ENCODE results near the gene SUFU. TPM values are rescaled to one million over a fixed set of nuclear protein-coding genes. Genes with fewer than 3 reads are reported as not detected.

SUFU gene
- total and polyA plus RNA-seq, 2 of the 13 experiments (the other 11 are each of a cell fraction or from before 2014, with no cell fraction given) = 2.9 to 5.5 TPM

DNA sequence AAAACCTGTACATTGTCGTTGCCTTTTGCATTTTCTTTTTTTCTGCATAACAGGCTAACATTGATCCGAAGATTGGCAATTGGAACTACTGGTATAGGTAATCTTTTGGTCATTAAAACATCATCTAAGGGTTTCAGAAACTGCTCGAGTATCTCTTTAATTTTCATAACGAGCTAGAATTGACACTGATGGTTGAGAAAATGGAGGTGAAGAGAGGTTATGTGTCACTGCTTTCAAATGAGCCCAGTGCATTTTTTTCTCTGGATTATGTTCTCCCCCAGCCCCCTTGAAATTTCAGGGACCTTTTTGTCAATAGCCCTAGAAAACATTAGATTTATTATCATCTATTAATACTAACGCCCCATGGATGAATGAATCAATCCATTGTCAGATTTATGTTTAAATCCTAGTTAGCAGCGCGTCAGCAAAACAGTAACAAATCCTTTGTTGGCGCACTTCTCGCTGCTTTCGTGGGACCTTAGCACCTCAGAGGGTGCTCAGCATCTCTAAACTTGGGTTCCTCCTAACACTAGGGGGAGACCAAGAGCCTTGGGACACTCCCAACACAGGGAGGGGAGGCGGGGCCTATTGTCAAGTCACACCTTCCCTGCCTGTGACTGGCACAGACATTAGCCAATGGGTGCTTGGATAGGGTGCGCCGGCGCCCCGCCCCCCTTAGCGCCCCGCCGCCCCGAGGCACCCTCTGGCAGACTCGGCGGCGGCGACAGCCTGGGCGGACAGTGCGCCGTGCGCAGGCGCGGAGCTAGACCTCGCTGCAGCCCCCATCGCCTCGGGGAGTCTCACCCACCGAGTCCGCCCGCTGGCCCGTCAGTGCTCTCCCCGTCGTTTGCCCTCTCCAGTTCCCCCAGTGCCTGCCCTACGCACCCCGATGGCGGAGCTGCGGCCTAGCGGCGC is at the start of gene SUFU (continued):
- TF ChIP-seq ZNF839 (CRISPR knock-in tag; IDR thresholded peaks at IDR 0.05; ENCODE audit: borderline replicate concordance) = no peak
- TF ChIP-seq ZNF775 (CRISPR knock-in tag; IDR thresholded peaks at IDR 0.05; ENCODE audit: borderline replicate concordance) = no peak
- TF ChIP-seq NR1H2 (CRISPR knock-in tag; IDR thresholded peaks at IDR 0.05; ENCODE audit: borderline replicate concordance, low read depth) = no peak
- TF ChIP-seq AGO2 (optimal IDR thresholded peaks at IDR 0.05; ENCODE audit: low read depth, low read length) = no peak
- TF ChIP-seq THYN1 (CRISPR knock-in tag; IDR thresholded peaks at IDR 0.05; ENCODE audit: borderline replicate concordance, low read depth) = no peak
- TF ChIP-seq ASH2L (IDR thresholded peaks at IDR 0.05; ENCODE audit: insufficient read length, low read depth, low read length) = no peak
- no peak for TF ChIP-seq ZKSCAN5 (CRISPR knock-in tag; IDR thresholded peaks at IDR 0.05)
- TF ChIP-seq TSC22D2 (CRISPR knock-in tag; IDR thresholded peaks at IDR 0.05; ENCODE audit: borderline replicate concordance) = 0 out of 2 replicates have a peak, but pooled peaks have one; percentile 31
- no peak for TF ChIP-seq TFAP4 (IDR thresholded peaks at IDR 0.05; ENCODE audit: borderline replicate concordance, low read depth)
- no peak for TF ChIP-seq AGO1 (IDR thresholded peaks at IDR 0.05; ENCODE audit: low read depth, low read length, poor library complexity, severe bottlenecking)
- no peak for TF ChIP-seq ZNF251 (CRISPR knock-in tag; IDR thresholded peaks at IDR 0.05)
- no peak for TF ChIP-seq FOSL1 (CRISPR knock-in tag; IDR thresholded peaks at IDR 0.05; ENCODE audit: borderline replicate concordance)
- peak; percentile 56; the same call in 1 of the 2 replicates for TF ChIP-seq ZNF331 (CRISPR knock-in tag; IDR thresholded peaks at IDR 0.05)
- no peak for TF ChIP-seq ZZZ3 (CRISPR knock-in tag; IDR thresholded peaks at IDR 0.05; ENCODE audit: borderline replicate concordance)
- TF ChIP-seq GATAD1 (CRISPR knock-in tag; IDR thresholded peaks at IDR 0.05) = 0 out of 2 replicates have a peak, but pooled peaks have one; percentile 11
- peak; percentile 96 for TF ChIP-seq SP2 (CRISPR knock-in tag; IDR thresholded peaks at IDR 0.05)
- TF ChIP-seq RNF2 (conservative IDR thresholded peaks at IDR 0.05; ENCODE audit: low read depth) = no peak
- TF ChIP-seq, protein P1, sequence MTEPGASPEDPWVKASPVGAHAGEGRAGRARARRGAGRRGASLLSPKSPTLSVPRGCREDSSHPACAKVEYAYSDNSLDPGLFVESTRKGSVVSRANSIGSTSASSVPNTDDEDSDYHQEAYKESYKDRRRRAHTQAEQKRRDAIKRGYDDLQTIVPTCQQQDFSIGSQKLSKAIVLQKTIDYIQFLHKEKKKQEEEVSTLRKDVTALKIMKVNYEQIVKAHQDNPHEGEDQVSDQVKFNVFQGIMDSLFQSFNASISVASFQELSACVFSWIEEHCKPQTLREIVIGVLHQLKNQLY (CRISPR knock-in tag; IDR thresholded peaks at IDR 0.05) = no peak
- TF ChIP-seq, protein P2, sequence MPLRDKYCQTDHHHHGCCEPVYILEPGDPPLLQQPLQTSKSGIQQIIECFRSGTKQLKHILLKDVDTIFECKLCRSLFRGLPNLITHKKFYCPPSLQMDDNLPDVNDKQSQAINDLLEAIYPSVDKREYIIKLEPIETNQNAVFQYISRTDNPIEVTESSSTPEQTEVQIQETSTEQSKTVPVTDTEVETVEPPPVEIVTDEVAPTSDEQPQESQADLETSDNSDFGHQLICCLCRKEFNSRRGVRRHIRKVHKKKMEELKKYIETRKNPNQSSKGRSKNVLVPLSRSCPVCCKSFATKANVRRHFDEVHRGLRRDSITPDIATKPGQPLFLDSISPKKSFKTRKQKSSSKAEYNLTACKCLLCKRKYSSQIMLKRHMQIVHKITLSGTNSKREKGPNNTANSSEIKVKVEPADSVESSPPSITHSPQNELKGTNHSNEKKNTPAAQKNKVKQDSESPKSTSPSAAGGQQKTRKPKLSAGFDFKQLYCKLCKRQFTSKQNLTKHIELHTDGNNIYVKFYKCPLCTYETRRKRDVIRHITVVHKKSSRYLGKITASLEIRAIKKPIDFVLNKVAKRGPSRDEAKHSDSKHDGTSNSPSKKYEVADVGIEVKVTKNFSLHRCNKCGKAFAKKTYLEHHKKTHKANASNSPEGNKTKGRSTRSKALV (CRISPR knock-in tag; IDR thresholded peaks at IDR 0.05) = 0 out of 2 replicates have a peak, but pooled peaks have one; percentile 7
- no peak for TF ChIP-seq ZNF207 (IDR thresholded peaks at IDR 0.05; ENCODE audit: borderline replicate concordance)
- TF ChIP-seq DNMT3B (CRISPR knock-in tag; conservative IDR thresholded peaks at IDR 0.05) = no peak
- TF ChIP-seq ISX (CRISPR knock-in tag; conservative IDR thresholded peaks at IDR 0.05) = no peak
- TF ChIP-seq ZMAT3 (CRISPR knock-in tag; conservative IDR thresholded peaks at IDR 0.05) = no peak

All from HepG2 (cell line).